Dedifferentiated amniotic fluid mesenchymal stem cell (primary cell): ENCODE measurements around the gene ACRBP.

ENCODE experiments used
- DNase-seq: peaks from one replicate; pipeline ENCODE4 v3.0.0-alpha.2; 2016; ENCODE audit errors: extremely low spot score

The ACRBP gene

DNA sequence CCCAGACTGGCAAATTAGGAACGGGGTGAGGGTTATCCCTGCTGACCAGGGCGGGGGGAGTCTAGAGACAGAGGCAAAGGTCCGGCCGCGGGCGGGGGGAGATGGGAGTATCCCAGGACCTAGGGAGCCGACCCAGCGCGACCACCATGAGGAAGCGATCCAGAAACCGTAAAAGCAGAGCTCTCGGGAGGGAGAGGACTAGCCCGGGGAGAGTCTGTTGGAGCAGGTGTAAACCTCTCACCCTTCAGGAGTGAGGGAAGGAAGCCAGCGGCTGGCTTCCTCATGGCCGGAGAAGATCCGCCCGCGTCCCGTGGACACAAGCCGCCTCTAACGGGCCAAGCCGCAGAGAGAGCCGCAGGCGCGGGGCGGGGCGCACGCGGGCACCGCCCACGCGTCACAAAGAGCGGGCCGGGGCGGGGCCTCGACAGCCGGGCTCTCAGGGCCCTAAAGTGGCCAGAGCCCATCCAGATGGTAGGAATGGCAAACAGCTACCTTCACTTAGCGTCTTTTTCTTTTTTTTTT, at the start of gene ACRBP:
Gene ACRBP (minus strand): TSS at position 350 of the 522 bp plus-strand sequence. CDS start 66 bp downstream, at position 284.
- peak; percentile 31 for DNase-seq

DNA sequence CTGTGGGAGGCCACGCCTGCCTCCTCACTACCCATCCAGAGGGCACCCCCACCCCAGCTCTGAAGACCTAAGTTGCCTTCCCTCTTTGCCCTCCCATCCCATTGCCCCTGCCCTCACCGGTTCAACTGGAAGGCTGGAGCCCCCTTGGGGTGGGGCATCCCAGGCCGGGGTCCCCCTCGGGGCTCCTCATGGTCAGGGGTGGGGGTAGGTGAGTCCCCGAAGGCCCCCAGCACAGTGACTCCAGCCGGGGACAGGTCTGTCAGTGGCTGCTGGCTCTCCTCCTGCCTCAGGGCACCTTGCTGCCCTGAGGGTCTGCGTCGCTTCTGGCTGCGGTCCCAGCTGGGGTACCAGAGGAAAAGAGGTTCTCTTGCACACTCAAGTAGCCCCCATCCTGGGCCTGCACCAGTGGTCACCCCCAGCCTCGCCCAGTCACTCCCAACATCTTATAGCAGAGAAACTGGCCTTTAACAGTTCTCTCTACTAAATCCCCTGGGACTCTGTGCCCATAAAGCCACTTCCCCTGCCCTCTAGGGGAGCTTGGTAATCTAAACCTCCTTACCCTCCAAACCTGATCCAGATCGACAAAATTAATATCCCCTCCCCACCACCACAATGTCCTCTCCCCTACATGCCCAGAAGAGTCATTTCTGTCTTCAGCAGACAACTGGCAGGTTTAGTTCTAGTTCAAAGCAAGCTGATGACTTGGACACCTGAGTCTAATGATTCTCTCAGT, 48.2 kb upstream of the ACRBP start:
- no peak for DNase-seq

DNA sequence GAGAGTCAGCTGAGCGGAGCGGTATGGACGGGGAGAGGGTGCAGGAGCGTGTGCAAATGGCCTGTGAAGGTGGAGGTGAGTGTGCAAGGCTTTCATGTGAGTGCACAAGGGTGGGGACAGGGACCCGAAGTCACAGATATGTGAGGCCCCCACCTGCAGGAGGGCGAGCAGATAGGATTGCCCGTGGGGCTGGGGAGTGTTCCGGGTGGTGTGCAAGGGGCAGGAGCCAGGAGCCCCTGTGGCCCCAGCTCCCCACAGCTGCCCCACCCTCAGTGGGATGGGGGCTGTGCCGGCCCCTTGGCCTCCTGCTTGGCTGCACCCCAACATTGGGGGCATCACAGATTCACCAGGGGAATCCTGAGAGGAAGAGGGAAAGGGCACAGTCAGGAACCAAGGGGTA, 47.5 kb upstream of the ACRBP start:
- DNase-seq, result no peak

DNA sequence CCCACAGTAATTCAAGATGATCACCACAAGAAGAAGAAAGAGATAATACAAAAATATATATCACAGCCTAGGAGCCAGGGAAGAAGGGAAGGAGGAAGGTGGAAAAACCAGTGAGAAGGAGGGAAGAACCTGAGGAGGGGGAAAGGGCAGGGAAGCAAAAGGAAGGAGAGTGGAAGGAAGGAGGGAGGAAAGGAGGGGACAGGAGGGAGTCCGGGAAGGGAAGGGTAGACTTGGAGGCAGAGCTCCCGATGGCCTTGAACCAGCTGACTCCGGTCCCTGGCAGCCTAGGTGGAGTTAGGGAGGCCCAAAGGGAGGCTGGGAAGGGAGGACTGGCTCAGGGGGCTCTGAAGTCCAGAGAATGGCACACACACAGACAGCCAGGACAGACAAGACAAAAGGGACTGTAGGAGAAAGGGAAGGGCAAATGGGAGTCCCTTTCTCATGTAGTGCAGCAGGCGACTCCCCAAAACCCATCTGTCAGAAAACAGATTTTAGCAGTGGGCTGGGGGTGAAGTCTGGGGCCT, 46.7 kb upstream of the ACRBP start:
- DNase-seq, result no peak

DNA sequence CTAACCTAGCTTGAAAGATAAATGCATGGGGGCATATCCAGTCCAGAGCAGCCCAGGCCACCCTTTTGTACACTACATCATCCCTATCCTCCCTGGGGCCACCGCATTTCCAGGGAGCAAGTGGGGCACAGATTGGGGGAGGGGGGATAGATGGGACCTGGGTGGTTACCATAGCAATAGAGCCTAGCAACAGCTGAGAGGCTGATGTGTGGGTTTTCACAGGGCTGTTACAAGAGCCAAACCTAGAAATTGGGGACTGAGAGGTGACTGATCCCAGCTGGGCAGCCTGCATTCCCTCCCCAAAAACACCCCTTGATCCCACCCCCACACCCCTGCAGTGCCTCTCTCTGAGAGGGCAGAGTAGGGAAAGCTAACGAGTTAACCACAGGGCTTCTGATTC, 45.7 kb upstream of the ACRBP start:
- no peak for DNase-seq

DNA sequence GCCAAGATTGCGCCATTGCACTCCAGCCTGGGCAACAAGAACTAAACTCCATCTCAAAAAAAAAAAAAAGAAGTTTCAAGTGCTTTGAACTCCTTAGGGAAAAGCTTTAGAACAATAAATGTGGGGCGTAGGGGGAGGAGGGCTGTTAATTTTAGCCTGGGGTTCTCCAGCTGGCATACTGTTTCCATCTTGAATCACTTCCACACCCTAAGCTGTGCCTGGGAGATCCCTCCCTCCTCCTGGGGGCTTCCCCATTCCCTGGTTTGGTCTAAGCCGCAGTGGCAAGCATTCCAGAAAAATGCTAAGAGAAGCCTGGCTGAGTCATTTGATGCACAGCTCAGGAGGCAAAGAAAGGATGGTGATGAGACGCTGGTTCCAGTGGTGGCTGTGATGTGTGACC, 44.2 kb upstream of the ACRBP start:
- no peak for DNase-seq

DNA sequence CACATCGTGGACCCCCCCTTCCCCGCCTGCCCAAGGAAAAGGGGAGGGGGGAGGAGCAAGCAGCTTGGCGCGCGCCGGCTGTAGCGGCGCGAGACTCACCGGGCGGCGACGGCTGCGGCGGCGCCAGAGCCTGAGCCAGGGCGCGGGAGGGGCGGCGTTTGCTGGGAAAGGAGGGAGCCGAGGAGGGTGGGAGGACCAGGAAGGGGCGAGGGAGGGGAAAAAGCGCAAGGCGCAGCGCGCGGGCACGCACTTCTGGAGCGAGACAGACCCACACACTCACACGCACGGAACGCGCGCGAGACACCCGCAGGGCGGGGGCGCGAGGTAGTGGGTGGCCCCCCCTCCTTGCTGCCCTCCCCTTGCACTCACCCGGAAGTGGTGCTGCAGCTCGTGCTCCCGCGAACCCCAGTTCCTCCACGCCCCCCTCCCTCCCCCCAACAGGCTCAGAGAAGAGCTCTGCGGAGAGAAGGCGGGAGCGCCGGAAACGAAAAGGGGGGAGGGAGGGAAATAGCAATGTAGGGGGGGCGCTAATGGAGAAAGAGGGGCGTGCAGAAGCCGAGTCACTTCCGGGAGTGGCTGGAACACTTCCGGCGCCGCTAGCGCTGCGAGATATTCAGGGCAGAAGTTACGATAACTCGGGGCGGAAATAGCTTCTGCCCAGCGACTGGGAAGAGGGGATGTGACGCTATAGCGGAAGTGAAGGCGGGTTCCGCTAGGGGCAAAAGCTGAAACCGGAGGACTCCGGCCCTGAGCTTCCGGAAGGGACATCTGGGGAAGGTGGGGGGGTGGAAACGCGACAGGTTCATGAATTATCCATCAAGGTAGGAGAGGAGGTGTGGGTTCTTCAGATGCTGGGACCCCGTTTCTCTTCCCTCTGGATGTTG, 42.0 kb upstream of the ACRBP start, which contains the start of gene ZNF384:
Gene ZNF384 (minus strand): TSS at position 377 of the 884 bp plus-strand sequence. CDS start 9,855 bp downstream, outside the sequence.
- DNase-seq, result peak; percentile 99

DNA sequence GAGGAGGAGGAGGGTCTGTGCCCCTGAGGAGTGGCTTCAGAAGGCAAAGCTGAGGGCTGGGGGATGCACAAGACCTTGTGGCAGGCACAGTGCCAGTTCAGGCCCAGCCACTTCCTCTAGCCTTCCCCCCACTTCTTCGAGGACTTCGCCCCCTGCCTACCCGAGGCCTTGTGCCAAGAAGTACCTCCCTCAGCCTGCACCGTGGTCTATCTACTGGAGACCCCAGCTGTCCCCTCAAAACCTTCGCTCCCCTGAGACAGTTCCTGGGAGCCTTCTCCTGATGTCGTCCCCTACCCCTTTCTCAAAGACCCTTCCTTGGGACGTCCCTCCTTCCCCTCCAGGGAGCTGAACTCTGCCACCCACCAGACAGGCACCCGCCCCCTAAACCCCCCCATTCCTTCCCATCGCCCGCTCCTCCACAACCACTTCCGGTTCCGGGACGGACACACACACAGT, 41.3 kb upstream of the ACRBP start:
- no peak for DNase-seq

- DNase-seq, result no peak
Observed at GRCh38 chr12:6685814-6686213, 38.6 kb upstream of the ACRBP start.

GRCh38 chr12:6684609-6685008, 37.4 kb upstream of the ACRBP start:
- DNase-seq, result no peak

GRCh38 chr12:6676962-6677361, 29.7 kb upstream of the ACRBP start:
- no peak for DNase-seq

GRCh38 chr12:6672143-6672542, 24.9 kb upstream of the ACRBP start:
- no peak for DNase-seq

- DNase-seq, result no peak
Observed at GRCh38 chr12:6667559-6668210, 20.5 kb upstream of the ACRBP start.

DNA sequence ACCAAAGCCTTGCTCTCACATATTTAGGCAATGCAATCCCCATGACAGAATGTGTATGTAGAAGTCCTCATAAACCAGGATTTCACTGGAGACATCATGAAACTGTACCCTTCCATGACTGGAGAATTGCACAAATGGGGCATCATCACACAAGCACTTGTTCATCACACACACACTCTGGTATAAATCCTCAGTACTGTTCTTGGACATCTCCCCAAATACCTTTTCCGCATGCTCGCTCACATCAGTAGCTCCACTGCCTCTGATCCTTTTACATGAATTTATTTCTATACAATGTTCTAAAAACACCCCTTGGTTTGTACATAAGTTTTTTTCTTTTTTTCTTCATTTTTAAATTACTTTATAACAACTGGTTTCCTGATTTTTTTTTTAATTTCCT, 19.0 kb upstream of the ACRBP start:
- DNase-seq, result no peak

DNA sequence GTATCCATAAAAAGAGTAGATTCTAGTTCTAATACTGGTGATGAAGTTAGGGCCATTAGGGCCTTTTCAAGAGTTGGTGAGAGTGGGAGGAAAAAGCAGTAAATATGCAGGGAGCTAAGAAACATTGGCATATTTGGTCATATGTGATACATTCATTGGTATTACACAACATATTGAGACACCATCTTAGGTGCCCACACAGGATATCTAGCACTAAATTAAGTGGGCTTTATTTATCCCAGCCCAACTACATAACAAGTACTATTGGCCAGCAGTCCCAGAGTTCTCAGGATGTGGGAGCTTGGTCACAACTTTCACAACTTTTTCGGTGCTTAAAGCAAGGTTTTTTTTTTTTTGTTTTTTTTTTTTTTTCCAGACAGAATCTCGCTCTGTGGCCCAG, 17.7 kb upstream of the ACRBP start:
- DNase-seq, result no peak

- DNase-seq, result peak; percentile 100
Observed at GRCh38 chr12:6662906-6663742, 15.9 kb upstream of the ACRBP start, which contains the start of gene ING4. Gene ING4, minus strand, starts transcription at chr12:6663119. Its CDS starts 18 bp downstream, at chr12:6663101.

GRCh38 chr12:6662602-6662905, 15.3 kb upstream of the ACRBP start:
- no peak for DNase-seq

DNA sequence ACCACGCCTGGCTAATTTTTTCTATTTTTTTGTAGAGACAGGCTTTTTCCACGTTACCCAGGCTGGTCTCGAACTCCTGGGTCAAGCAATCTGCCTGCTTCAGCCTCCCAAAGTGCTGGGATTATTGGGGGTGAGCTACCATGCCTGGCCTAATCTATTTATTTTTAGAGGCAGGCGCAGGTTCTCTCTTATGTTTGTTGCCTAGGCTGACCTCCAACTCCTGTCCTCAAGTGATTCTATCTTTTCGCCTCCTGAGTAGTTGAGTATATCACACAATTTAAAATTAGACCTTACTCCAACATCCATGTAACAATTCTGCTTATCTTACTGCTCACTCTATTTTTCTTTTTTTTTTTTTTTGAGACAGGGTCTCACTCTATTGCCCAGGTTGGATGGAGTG, 6.8 kb upstream of the ACRBP start:
- DNase-seq, result no peak

GRCh38 chr12:6653342-6653741, 6.1 kb upstream of the ACRBP start:
- no peak for DNase-seq

- DNase-seq, result no peak
Observed at GRCh38 chr12:6652391-6652790, 5.2 kb upstream of the ACRBP start.

DNA sequence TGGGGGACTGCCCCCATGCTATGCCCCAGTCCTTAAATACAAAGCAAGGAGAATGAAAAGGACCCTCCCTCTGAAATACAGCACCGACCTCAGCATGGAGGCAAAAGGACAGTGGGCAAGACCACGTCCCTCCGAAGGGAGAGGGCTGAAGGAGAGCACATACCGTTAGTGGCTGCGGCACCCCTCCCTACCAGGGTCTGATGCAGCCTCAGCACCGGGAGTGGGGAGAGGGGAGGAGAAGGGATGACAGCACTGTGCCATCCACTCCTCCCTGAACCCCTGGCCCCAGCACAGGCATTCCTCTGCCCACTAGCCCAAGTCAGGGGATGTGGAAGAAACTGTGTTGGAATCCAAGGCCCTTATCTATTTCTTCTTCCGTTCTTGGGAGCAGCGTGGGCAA, 3.6 kb upstream of the ACRBP start:
- no peak for DNase-seq
